ENCODE measurements around the gene KIF11. TPM values are rescaled to one million over a fixed set of nuclear protein-coding genes. Genes with fewer than 3 reads are reported as not detected.

KIF11 gene
- total and polyA plus RNA-seq, 2 of the 13 experiments (the other 11 are each of a cell fraction or from before 2014, with no cell fraction given): 8.7 to 38.4 TPM

DNA sequence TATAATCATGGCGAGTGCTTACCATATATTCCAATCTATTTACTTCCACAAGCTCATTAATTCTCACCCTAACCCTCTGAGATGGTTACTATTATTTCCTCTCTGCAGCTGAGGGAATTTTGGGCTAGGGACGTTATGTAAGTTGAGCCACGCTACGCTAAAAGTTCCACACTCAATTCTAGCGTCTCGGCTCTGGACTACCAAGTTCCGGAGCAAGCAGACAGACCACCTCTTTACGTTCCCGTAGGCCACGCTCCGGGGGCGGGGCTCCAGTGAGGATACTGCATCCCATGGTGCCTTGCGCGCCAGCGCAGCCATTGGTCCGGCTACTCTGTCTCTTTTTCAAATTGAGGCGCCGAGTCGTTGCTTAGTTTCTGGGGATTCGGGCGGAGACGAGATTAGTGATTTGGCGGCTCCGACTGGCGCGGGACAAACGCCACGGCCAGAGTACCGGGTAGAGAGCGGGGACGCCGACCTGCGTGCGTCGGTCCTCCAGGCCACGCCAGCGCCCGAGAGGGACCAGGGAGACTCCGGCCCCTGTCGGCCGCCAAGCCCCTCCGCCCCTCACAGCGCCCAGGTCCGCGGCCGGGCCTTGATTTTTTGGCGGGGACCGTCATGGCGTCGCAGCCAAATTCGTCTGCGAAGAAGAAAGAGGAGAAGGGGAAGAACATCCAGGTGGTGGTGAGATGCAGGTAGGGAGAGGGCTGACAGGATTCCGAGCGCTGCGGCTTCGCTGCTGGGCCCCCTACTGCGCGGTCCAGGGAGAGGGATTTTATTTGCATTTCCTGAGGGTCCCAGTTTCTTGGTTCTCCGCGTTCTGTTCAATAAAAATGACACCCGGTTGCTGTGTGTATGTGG is at the start of gene KIF11 (continued):
- TF ChIP-seq, protein P1, sequence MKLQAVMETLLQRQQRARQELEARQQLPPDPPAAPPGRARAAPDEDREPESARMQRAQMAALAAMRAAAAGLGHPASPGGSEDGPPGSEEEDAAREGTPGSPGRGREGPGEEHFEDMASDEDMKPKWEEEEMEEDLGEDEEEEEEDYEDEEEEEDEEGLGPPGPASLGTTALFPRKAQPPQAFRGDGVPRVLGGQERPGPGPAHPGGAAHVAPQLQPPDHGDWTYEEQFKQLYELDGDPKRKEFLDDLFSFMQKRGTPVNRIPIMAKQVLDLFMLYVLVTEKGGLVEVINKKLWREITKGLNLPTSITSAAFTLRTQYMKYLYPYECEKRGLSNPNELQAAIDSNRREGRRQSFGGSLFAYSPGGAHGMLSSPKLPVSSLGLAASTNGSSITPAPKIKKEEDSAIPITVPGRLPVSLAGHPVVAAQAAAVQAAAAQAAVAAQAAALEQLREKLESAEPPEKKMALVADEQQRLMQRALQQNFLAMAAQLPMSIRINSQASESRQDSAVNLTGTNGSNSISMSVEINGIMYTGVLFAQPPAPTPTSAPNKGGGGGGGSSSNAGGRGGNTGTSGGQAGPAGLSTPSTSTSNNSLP (IDR thresholded peaks at IDR 0.05; ENCODE audit: low read depth, low read length): no peak
- TF ChIP-seq ZSCAN9 (CRISPR knock-in tag; IDR thresholded peaks at IDR 0.05; ENCODE audit: borderline replicate concordance): no peak; the same call in 1 of the 2 replicates
- TF ChIP-seq TAF1 (CRISPR knock-in tag; IDR thresholded peaks at IDR 0.05): peak; percentile 87
- TF ChIP-seq SP140L (CRISPR knock-in tag; IDR thresholded peaks at IDR 0.05; ENCODE audit: borderline replicate concordance): no peak
- no peak for TF ChIP-seq ZNF577 (CRISPR knock-in tag; IDR thresholded peaks at IDR 0.05; ENCODE audit: borderline replicate concordance, low read depth)
- no peak for TF ChIP-seq ZNF414 (CRISPR knock-in tag; IDR thresholded peaks at IDR 0.05)
- TF ChIP-seq, protein P2, sequence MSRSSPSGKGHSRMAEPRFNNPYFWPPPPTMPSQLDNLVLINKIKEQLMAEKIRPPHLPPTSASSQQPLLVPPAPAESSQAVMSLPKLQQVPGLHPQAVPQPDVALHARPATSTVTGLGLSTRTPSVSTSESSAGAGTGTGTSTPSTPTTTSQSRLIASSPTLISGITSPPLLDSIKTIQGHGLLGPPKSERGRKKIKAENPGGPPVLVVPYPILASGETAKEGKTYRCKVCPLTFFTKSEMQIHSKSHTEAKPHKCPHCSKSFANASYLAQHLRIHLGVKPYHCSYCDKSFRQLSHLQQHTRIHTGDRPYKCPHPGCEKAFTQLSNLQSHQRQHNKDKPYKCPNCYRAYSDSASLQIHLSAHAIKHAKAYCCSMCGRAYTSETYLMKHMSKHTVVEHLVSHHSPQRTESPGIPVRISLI (CRISPR knock-in tag; IDR thresholded peaks at IDR 0.05; ENCODE audit: borderline replicate concordance): 0 out of 2 replicates have a peak, but pooled peaks have one; percentile 3
- no peak for TF ChIP-seq ARNT (IDR thresholded peaks at IDR 0.05)
- TF ChIP-seq ISX (CRISPR knock-in tag; conservative IDR thresholded peaks at IDR 0.05): 0 out of 2 replicates have a peak, but pooled peaks have one; percentile 26
- TF ChIP-seq NFE2L2 (IDR thresholded peaks at IDR 0.05; ENCODE audit: low read length): no peak
- no peak for TF ChIP-seq ZNF329 (CRISPR knock-in tag; IDR thresholded peaks at IDR 0.05; ENCODE audit: low read depth)
- no peak for TF ChIP-seq ZNF264 (CRISPR knock-in tag; IDR thresholded peaks at IDR 0.05)
- peak; percentile 97 for TF ChIP-seq FOXM1 (CRISPR knock-in tag; IDR thresholded peaks at IDR 0.05)
- no peak for TF ChIP-seq IKZF1 (IDR thresholded peaks at IDR 0.05)
- no peak for TF ChIP-seq HHEX (CRISPR knock-in tag; IDR thresholded peaks at IDR 0.05)
- TF ChIP-seq ZNF333 (CRISPR knock-in tag; IDR thresholded peaks at IDR 0.05; ENCODE audit: borderline replicate concordance): no peak; the same call in 1 of the 2 replicates
- peak; percentile 34; the same call in 1 of the 2 replicates for TF ChIP-seq HCFC1 (IDR thresholded peaks at IDR 0.05; ENCODE audit: low read depth, low read length)
- 0 out of 2 replicates have a peak, but pooled peaks have one; percentile 61 for TF ChIP-seq CENPT (CRISPR knock-in tag; IDR thresholded peaks at IDR 0.05; ENCODE audit: low read depth)
- 0 out of 2 replicates have a peak, but pooled peaks have one; percentile 36 for TF ChIP-seq HOXA5 (CRISPR knock-in tag; IDR thresholded peaks at IDR 0.05)
- no peak for TF ChIP-seq CHD4 (IDR thresholded peaks at IDR 0.05; ENCODE audit: borderline replicate concordance, low read length)
- TF ChIP-seq ZNF18 (CRISPR knock-in tag; IDR thresholded peaks at IDR 0.05; ENCODE audit: insufficient replicate concordance): peak; percentile 31
- TF ChIP-seq GATAD1 (CRISPR knock-in tag; IDR thresholded peaks at IDR 0.05): peak; percentile 87
- peak; percentile 73 for TF ChIP-seq ZNF879 (CRISPR knock-in tag; IDR thresholded peaks at IDR 0.05)
- no peak for TF ChIP-seq JUNB (CRISPR knock-in tag; IDR thresholded peaks at IDR 0.05; ENCODE audit: borderline replicate concordance)
- TF ChIP-seq MYC (CRISPR knock-in tag; IDR thresholded peaks at IDR 0.05; ENCODE audit: borderline replicate concordance): peak; percentile 66; the same call in 1 of the 2 replicates

All from HepG2 (cell line).